ENCODE measurements around the gene BLOC1S4. TPM values are rescaled to one million over a fixed set of nuclear protein-coding genes. Genes with fewer than 3 reads are reported as not detected.

BLOC1S4 gene
- total RNA-seq, 1 experiment from 2014 or later, result 14.9 TPM

DNA sequence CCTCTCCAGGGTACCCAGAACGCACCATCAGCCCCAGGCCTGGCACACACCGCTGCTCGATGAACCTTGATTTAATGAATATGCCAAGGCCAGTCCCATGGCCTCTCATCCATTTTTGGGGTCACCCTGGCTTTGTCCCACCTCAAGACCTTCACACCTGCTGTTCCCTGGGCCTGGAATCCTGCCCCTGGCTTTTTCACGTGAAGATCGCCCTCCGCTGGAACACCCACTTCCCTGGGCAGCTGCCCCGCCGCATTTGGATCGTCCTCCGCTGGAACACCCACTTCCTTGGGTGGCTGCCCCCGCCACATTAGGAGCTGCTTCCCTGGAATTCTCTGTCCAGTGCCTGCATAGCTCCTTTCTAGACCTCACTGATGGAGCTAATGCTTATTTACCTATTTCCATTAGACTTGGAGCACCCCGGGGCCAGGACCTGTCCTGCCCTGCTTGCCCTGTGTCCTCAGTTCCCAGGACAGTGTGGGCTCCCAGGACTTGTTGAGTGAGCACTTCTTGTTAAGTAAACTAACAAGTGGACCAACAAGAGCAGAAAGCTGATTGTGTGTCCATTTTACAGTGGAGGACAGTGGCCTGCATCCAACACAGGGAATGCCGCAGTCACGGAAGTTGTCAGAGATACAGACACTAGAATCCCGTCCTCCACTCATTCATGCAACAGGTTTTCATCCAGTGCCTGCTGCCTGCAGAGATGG lies 12.5 kb downstream of the BLOC1S4 start:
- H3K9ac ChIP-seq (ENCODE audit: extremely low read depth, insufficient read length, low read length), result no peak overlapping the region
- DNase-seq, result peak; percentile 25
- Mint-ChIP-seq H3K36me3 (ENCODE audit: insufficient read depth in 1 of 3, low read depth in 3 of 3) (no peaks in the 10 kb centered on the region), H3K4me1 (peaks cover 15 to 21% of the 10 kb centered on the region in 2 experiments), H3K27me3 (ENCODE audit: low read depth) (peaks cover under 1% of the 10 kb centered on the region; the same call in 1 of the 2 replicates), H3K4me3 (no peak overlapping the region), H3K9me3 (no peaks in the 10 kb centered on the region), H3K27ac (peak overlapping the region in 1 of 3 experiments; percentile 68; a peak in 1 of 7 replicates)
- H3K79me2 ChIP-seq (ENCODE audit: insufficient read depth, low read length), result no peaks in the 10 kb centered on the region
- no peak overlapping the region for H2BK5ac ChIP-seq (ENCODE audit: insufficient read length, low read length)
- no peak overlapping the region for H3K4ac ChIP-seq (ENCODE audit: low read depth, low read length)
- H3K18ac ChIP-seq (ENCODE audit: insufficient read length, low read depth, low read length), result no peak overlapping the region
- no peak overlapping the region for H3K23ac ChIP-seq (ENCODE audit: insufficient read length, low read depth, low read length)
- no peaks in the 10 kb centered on the region for H3K23me2 ChIP-seq (ENCODE audit: insufficient read length, low read depth, low read length, poor library complexity, severe bottlenecking)
- no peak overlapping the region for H3K27ac ChIP-seq (ENCODE audit: insufficient read length, low read depth, low read length)
- no peak overlapping the region for H2BK15ac ChIP-seq (ENCODE audit: low read depth, low read length)
- WGBS (ENCODE audit: extremely low coverage, insufficient read length, low lambda C conversion rate), result no CpG with 5 or more reads among the region's 15 CpGs
- no peak overlapping the region for H2BK12ac ChIP-seq (ENCODE audit: insufficient read length, low read depth, low read length)
- H3K79me1 ChIP-seq (ENCODE audit: insufficient read depth, low read depth, low read length, poor library complexity, severe bottlenecking), result no peaks in the 10 kb centered on the region
- no peak overlapping the region for H2BK20ac ChIP-seq (ENCODE audit: low read depth, low read length, poor library complexity, severe bottlenecking)
- no peak overlapping the region for H4K8ac ChIP-seq (replicated peaks; ENCODE audit: insufficient read length, low read depth, low read length)
- H3K56ac ChIP-seq (ENCODE audit: insufficient read length, low read depth, low read length), result no peak overlapping the region
- no peak overlapping the region for H3T11ph ChIP-seq (ENCODE audit: low read length)
- no peak overlapping the region for H4K5ac ChIP-seq (ENCODE audit: insufficient read length, low read depth, low read length)
- H3K4me2 ChIP-seq (ENCODE audit: insufficient read depth, insufficient read length, low read length), result no peak overlapping the region
- H4K91ac ChIP-seq (ENCODE audit: insufficient read length, low read depth, low read length), result no peak overlapping the region
- H3K9me3 ChIP-seq (ENCODE audit: control insufficient read depth, low read depth, low read length), result no peaks in the 10 kb centered on the region
- H4K20me1 ChIP-seq (ENCODE audit: control insufficient read depth, insufficient read depth, insufficient read length), result no peaks in the 10 kb centered on the region
- H2AK5ac ChIP-seq (ENCODE audit: insufficient read length, low read length), result no peak overlapping the region
- H3K14ac ChIP-seq (ENCODE audit: insufficient read depth, low read length), result no peak overlapping the region
- no peaks in the 10 kb centered on the region for H3K27me3 ChIP-seq (ENCODE audit: insufficient read depth, low read length)
- H2BK120ac ChIP-seq (ENCODE audit: low read depth, low read length, poor library complexity, severe bottlenecking), result no peak overlapping the region
- TF ChIP-seq, protein P1, sequence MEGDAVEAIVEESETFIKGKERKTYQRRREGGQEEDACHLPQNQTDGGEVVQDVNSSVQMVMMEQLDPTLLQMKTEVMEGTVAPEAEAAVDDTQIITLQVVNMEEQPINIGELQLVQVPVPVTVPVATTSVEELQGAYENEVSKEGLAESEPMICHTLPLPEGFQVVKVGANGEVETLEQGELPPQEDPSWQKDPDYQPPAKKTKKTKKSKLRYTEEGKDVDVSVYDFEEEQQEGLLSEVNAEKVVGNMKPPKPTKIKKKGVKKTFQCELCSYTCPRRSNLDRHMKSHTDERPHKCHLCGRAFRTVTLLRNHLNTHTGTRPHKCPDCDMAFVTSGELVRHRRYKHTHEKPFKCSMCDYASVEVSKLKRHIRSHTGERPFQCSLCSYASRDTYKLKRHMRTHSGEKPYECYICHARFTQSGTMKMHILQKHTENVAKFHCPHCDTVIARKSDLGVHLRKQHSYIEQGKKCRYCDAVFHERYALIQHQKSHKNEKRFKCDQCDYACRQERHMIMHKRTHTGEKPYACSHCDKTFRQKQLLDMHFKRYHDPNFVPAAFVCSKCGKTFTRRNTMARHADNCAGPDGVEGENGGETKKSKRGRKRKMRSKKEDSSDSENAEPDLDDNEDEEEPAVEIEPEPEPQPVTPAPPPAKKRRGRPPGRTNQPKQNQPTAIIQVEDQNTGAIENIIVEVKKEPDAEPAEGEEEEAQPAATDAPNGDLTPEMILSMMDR (conservative IDR thresholded peaks at IDR 0.05), result 0 out of 3 replicates have a peak, but pooled peaks have one; percentile 8
- 0 out of 2 replicates have a peak, but pooled peaks cover 3% of the 10 kb centered on the region for H3K4me1 ChIP-seq (ENCODE audit: insufficient read depth, low read length)
- H2AFZ ChIP-seq (ENCODE audit: low read length), result no peak overlapping the region
